ENCODE data around the gene KRAS.
"Not testable (repeated sequence)": the region's sequence is repeated elsewhere in the genome, so short reads cannot be mapped to it uniquely, and the experiment has no call there.

Gene KRAS

DNA sequence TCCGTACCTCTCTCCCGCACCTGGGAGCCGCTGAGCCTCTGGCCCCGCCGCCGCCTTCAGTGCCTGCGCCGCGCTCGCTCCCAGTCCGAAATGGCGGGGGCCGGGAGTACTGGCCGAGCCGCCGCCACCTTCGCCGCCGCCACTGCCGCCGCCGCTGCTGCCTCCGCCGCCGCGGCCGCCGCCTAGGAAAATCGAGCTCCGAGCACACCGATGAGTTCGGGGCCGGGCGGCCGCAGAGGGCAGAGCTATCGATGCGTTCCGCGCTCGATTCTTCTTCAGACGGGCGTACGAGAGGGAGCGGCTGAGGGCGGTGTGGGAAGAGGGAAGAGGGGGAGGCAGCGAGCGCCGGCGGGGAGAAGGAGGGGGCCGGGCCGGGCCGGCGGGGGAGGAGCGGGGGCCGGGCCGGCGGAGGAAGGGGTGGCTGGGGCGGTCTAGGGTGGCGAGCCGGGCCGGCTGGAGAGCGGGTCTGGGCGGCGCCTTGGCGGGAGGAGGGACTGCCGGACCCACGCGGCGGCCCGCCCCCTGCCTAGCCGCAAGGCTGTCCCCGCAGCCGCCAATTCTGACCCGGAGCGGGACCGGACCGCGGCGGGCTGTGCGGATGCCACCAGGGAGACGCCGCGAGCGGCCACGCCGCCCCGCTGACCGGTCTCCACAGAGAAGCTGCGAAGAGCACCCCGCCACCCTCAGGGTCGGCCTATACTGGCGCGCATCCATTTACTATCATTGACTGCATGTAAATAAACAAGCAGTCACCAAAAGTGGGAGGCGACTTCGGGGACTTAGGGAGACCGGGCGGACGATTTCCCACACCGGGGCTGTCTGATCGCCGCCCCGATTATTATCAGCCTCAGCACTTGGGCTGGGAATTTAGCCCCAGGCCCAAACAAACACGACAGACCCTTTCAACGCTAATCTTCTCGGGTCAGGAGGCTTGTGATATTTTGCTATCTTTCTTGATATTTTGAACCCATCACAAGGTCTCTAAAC lies at the start of gene KRAS:
TSS of gene KRAS (minus strand) at position 186 of the 987 bp plus-strand sequence.
- Histone ChIP-seq H3K27me3 (ENCODE audit: insufficient read depth, low read depth, severe bottlenecking) (no peaks in the 10 kb centered on the region), H3K27ac (peak within 1 kb of the TSS; percentile 92), H3K4me3 (ENCODE audit: low read depth, low read length) (peak within 1 kb of the TSS; percentile 62), H3K9me3 (ENCODE audit: severe bottlenecking) (no peaks in the 10 kb centered on the region), H3K36me3 (no peaks in the 10 kb centered on the region; the same call in 1 of the 2 replicates)
- no peak for TF ChIP-seq CTCF (IDR thresholded peaks at IDR 0.05; ENCODE audit: low read depth, low read length)
- DNase-seq: peak; percentile 97

DNA sequence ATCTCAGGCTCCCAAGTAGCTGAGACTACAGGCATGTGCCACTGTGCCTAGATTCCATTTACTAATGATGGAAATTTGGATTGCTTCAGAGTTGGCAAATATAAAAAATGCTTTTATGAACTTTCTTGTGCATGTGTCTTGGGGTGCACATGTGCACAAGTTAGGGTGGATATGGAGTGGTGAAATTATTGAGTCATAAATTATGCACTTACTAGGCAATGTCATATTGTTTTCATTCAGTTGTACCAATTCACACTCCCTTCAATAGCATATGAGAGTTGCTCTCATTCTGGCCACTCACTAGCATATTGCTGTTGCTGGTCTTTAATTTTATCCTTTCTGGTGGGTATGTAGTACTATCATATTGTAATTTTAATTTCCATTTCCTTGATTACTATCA lies 45.7 kb upstream of the KRAS start:
- Histone ChIP-seq H3K27ac (no peak overlapping the region), H3K36me3 (no peaks in the 10 kb centered on the region), H3K4me3 (ENCODE audit: low read depth, low read length) (no peak overlapping the region), H3K9me3 (ENCODE audit: severe bottlenecking) (no peaks in the 10 kb centered on the region), H3K27me3 (ENCODE audit: insufficient read depth, low read depth, severe bottlenecking) (no peaks in the 10 kb centered on the region)
- TF ChIP-seq CTCF (IDR thresholded peaks at IDR 0.05; ENCODE audit: low read depth, low read length): no peak
- DNase-seq: no peak

DNA sequence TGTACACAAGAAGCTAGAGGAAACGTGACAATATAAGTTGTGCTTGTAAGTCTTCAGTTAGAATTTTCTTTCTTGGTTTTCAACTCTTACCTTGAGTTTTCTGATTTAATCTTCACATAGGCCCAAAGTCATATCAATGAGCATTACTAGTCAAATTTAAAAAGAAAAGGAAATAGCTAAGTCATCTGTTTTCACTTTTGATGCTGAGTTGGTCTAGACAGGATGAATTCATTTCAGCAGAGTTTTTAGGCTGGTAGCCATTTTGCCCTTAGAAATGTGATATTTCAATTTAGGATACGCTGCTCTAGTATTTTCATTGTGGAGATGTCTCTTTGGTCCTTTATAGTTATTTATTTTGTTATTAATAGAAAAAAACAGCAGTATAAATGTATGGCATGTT lies 44.6 kb upstream of the KRAS start:
- Histone ChIP-seq H3K9me3 (ENCODE audit: severe bottlenecking) (no peaks in the 10 kb centered on the region), H3K4me3 (ENCODE audit: low read depth, low read length) (no peak overlapping the region), H3K27ac (no peak overlapping the region), H3K36me3 (no peaks in the 10 kb centered on the region), H3K27me3 (ENCODE audit: insufficient read depth, low read depth, severe bottlenecking) (no peaks in the 10 kb centered on the region)
- no peak for DNase-seq
- TF ChIP-seq CTCF (IDR thresholded peaks at IDR 0.05; ENCODE audit: low read depth, low read length): no peak

DNA sequence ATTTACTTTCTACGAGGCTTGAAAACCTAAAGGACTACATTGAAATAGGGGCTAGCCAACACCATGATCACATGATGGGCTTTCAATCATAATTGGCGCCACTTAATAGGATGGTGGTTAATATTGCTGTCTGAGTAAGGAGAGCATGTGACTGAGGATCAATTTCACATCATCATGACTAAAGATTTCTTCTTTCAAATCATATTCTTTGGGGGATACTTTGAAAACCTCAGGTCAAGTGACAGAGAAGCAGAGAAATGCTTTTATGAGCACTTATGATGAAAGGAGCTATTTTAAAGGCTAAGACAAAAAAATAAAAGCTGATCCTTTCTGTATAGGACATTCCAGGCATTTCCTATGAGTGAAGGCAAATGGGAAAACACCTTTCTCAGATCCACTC lies 42.9 kb upstream of the KRAS start:
- Histone ChIP-seq H3K4me3 (ENCODE audit: low read depth, low read length) (no peak overlapping the region), H3K9me3 (ENCODE audit: severe bottlenecking) (peaks cover 5% of the 10 kb centered on the region), H3K27me3 (ENCODE audit: insufficient read depth, low read depth, severe bottlenecking) (no peaks in the 10 kb centered on the region), H3K27ac (no peak overlapping the region), H3K36me3 (no peaks in the 10 kb centered on the region)
- no peak for TF ChIP-seq CTCF (IDR thresholded peaks at IDR 0.05; ENCODE audit: low read depth, low read length)
- no peak for DNase-seq

GRCh38 chr12:25292810-25293221 lies 42.1 kb upstream of the KRAS start:
- H3K4me3 ChIP-seq (ENCODE audit: low read depth, low read length); H3K9me3 ChIP-seq (ENCODE audit: severe bottlenecking); H3K27ac ChIP-seq; H3K36me3 ChIP-seq; DNase-seq; H3K27me3 ChIP-seq (ENCODE audit: insufficient read depth, low read depth, severe bottlenecking): not testable (repeated sequence)

DNA sequence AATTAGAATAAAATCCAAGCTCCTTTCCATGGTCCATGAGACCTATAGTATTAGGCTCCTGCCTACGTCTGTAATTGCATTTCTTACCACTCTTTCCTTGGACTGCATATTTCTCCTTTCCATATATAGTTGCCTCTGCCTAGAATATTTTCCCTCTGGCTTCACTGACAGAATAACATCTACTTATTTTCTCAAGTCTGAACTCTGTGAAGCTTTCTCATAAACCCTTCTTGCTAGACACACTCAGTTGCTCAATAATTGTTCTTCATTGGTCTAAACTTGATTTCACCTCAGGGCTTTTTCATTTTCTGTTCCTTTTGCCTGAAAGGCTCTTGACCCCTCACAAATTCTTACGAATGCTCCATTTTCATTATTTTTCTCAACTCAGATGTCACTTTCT lies 36.9 kb upstream of the KRAS start:
- H3K36me3 ChIP-seq: no peaks in the 10 kb centered on the region
- TF ChIP-seq CTCF (IDR thresholded peaks at IDR 0.05; ENCODE audit: low read depth, low read length): no peak
- H3K27ac ChIP-seq: no peak overlapping the region
- peaks cover 5% of the 10 kb centered on the region for H3K9me3 ChIP-seq (ENCODE audit: severe bottlenecking)
- H3K27me3 ChIP-seq (ENCODE audit: insufficient read depth, low read depth, severe bottlenecking): no peaks in the 10 kb centered on the region
- no peak overlapping the region for H3K4me3 ChIP-seq (ENCODE audit: low read depth, low read length)
- DNase-seq: no peak

Data from WERI-Rb-1 (cell line).